SJCRH30 (cell line): ENCODE data around the gene ZNF274. TPM values are rescaled to one million over a fixed set of nuclear protein-coding genes. Genes with fewer than 3 reads are reported as not detected.
"Not testable (repeated sequence)": the region's sequence is repeated elsewhere in the genome, so short reads cannot be mapped to it uniquely, and the experiment has no call there.

Experiments used
- DNase-seq, 2 experiments: peaks; one replicate each; pipeline ENCODE4 v3.0.0-alpha.2; 2015 to 2020
- H3K27ac ChIP-seq: fragments of 250-450 bp; sonication (Bioruptor Pico); 2 replicates; pipeline ENCODE4 v1.5.1; 2020; ENCODE audit warnings: mild to moderate bottlenecking, moderate library complexity
- H3K27me3 ChIP-seq: fragments of 250-450 bp; sonication (Bioruptor Pico); 2 replicates; pipeline ENCODE4 v1.5.1; 2020; ENCODE audit warnings: mild to moderate bottlenecking, moderate library complexity
- H3K36me3 ChIP-seq: fragments of 250-450 bp; sonication (Bioruptor Pico); 2 replicates; pipeline ENCODE4 v1.5.1; 2020; ENCODE audit warnings: mild to moderate bottlenecking, moderate library complexity
- H3K4me1 ChIP-seq: fragments of 250-450 bp; sonication (Bioruptor Pico); 2 replicates; pipeline ENCODE4 v1.5.1; 2020; ENCODE audit warnings: mild to moderate bottlenecking, moderate library complexity
- H3K4me3 ChIP-seq: fragments of 250-450 bp; sonication (Bioruptor Pico); 2 replicates; pipeline ENCODE4 v1.5.1; 2020; ENCODE audit warnings: mild to moderate bottlenecking, moderate library complexity
- H3K9me3 ChIP-seq: fragments of 250-450 bp; sonication (Bioruptor Pico); replicated peaks from 2 replicates; pipeline ENCODE4 v1.5.1; 2020; ENCODE audit warnings: mild to moderate bottlenecking, moderate library complexity
- total RNA-seq: library from RNA; depleted of rRNA; stranded (reverse); fragments of >200 nt; shearing (Covaris generic); gene quantifications from 2 replicates; pipeline ENCODE4 v1.2.3, GENCODE V29; 2014; rRNA removed

The ZNF274 gene
- total RNA-seq = 19.3 and 23.3 TPM in 2 replicates

GRCh38 chr19:58182989-58183816 lies at the start of gene ZNF274:
ZNF274 (plus strand) TSS chr19:58183061; CDS start chr19:58183966, 905 bp downstream.
- Histone ChIP-seq H3K9me3 (peaks cover 27% of the 10 kb centered on the region), H3K27me3 (no peaks in the 10 kb centered on the region), H3K36me3 (peaks cover 39% of the 10 kb centered on the region)

DNA sequence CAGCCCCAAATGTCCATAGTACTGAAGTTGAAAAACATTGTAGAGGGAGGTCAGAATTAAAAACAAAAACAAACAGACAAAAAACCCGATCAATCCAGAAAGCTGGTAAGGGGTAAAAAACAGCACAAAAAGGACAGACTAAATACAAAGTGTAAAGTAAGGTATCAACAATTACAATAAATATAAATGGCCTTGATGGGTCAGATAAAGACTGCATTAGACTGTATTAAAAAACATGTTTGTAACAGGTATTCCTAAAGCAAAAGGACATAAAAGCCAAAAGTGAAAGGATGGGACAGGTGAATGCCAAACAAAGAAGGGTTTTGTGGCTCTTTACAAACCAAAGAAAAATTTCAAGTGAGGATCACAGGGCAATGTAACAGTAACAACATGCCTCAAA lies 48.6 kb upstream of the ZNF274 start:
- Histone ChIP-seq H3K27me3 (no peaks in the 10 kb centered on the region), H3K4me1 (no peaks in the 10 kb centered on the region), H3K4me3 (no peak overlapping the region), H3K27ac (no peak overlapping the region), H3K36me3 (peaks cover 45% of the 10 kb centered on the region), H3K9me3 (peaks cover 30% of the 10 kb centered on the region)
- DNase-seq = no peak

More at GRCh38 chr19:58182989-58183816, at the start of gene ZNF274:
- no peaks in the 10 kb centered on the region for H3K4me1 ChIP-seq
- peak within 1 kb of the TSS; percentile 88 for H3K4me3 ChIP-seq
- peak; percentile 93 to 94 for DNase-seq
- peak within 1 kb of the TSS; percentile 97 for H3K27ac ChIP-seq

- peaks cover 25% of the 10 kb centered on the region for H3K9me3 ChIP-seq
Observed at GRCh38 chr19:58145849-58146248, 37.0 kb upstream of the ZNF274 start.

DNA sequence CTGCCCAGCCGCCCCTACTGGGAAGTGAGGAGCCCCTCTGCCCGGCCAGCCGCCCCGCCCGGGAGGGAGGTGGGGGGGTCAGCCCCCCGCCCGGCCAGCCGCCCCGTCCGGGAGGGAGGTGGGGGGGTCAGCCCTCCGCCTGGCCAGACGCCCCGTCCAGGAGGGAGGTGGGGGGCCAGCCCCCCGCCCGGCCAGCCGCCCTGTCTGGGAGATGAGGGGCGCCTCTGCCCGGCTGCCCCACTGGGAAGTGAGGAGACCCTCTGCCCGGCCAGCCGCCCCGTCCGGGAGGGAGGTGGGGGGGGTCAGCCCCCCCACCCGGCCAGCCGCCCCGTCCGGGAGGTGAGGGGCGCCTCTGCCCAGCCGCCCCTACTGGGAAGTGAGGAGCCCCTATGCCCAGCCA lies 35.4 kb upstream of the ZNF274 start:
- H3K36me3 ChIP-seq = peaks cover 15% of the 10 kb centered on the region
- not testable (repeated sequence) for H3K4me3 ChIP-seq, H3K27me3 ChIP-seq, H3K27ac ChIP-seq, H3K4me1 ChIP-seq, DNase-seq
- peaks cover 25% of the 10 kb centered on the region for H3K9me3 ChIP-seq

More at GRCh38 chr19:58145849-58146248, 37.0 kb upstream of the ZNF274 start:
- H3K4me1 ChIP-seq = no peaks in the 10 kb centered on the region
- H3K27me3 ChIP-seq = no peaks in the 10 kb centered on the region
- no peak overlapping the region for H3K4me3 ChIP-seq
- H3K27ac ChIP-seq = no peak overlapping the region
- H3K36me3 ChIP-seq = peaks cover 21% of the 10 kb centered on the region
- DNase-seq = no peak

- H3K27ac ChIP-seq = peak within 1 kb of the TSS; percentile 65
- H3K36me3 ChIP-seq = peaks cover 6% of the 10 kb centered on the region
- peak within 1 kb of the TSS; percentile 93 for H3K4me3 ChIP-seq
- no peaks in the 10 kb centered on the region for H3K4me1 ChIP-seq
- no peaks in the 10 kb centered on the region for H3K27me3 ChIP-seq
- H3K9me3 ChIP-seq = peaks cover 20% of the 10 kb centered on the region
- peak; percentile 88 to 89 for DNase-seq
Observed at GRCh38 chr19:58150328-58150921, 32.4 kb upstream of the ZNF274 start, which contains the start of gene ZNF329. ZNF329 (minus strand) TSS chr19:58150789; CDS start chr19:58129503, 21,286 bp downstream.

DNA sequence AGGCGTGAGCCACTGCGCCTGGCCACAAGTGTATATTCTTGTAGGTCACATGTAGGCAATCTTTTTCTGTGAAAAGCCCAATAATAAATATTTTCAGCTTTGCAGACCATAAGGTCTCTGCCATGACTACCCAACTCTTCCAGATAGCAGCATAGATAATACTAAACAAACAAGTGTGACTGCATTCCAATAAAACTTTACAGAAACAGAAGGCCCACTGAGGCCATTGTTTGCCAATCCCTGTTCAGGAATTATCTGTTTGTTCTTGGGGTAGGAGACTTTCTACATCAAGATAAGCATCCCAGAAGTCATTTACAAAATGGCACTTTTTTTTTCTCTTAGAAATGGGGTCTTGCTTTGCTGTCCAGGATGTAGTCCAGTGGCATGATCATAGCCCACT lies 29.5 kb upstream of the ZNF274 start:
- Histone ChIP-seq H3K9me3 (peaks cover 17% of the 10 kb centered on the region), H3K36me3 (peaks cover 6% of the 10 kb centered on the region), H3K27me3 (no peaks in the 10 kb centered on the region), H3K4me3 (no peak overlapping the region), H3K27ac (no peak overlapping the region), H3K4me1 (no peaks in the 10 kb centered on the region)
- DNase-seq = no peak

DNA sequence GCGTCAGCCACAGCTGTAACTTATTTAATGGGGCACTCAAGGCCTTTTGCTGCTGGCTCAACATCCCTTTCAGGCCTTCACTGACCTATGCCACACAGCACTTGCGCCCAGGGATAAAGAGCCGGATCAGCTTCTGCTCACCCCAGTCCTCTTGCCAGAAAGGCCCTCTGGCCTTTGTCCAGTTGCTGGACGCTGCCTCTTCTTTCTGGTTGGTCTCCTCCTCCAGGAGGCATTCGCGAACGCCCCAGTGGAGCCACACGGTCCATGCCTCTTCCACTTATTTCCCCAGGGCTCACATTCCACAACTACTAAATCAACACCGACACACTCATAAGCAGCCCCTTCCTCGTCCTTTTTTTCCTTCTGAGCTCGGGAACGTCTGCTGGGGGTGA lies 28.6 kb upstream of the ZNF274 start:
- H3K4me1 ChIP-seq = no peaks in the 10 kb centered on the region
- H3K4me3 ChIP-seq = peak overlapping the region; percentile 92
- H3K27ac ChIP-seq = peak overlapping the region; percentile 60
- peaks cover 8% of the 10 kb centered on the region for H3K9me3 ChIP-seq
- no peaks in the 10 kb centered on the region for H3K27me3 ChIP-seq
- H3K36me3 ChIP-seq = no peaks in the 10 kb centered on the region
- peak; percentile 19 to 40 for DNase-seq

DNA sequence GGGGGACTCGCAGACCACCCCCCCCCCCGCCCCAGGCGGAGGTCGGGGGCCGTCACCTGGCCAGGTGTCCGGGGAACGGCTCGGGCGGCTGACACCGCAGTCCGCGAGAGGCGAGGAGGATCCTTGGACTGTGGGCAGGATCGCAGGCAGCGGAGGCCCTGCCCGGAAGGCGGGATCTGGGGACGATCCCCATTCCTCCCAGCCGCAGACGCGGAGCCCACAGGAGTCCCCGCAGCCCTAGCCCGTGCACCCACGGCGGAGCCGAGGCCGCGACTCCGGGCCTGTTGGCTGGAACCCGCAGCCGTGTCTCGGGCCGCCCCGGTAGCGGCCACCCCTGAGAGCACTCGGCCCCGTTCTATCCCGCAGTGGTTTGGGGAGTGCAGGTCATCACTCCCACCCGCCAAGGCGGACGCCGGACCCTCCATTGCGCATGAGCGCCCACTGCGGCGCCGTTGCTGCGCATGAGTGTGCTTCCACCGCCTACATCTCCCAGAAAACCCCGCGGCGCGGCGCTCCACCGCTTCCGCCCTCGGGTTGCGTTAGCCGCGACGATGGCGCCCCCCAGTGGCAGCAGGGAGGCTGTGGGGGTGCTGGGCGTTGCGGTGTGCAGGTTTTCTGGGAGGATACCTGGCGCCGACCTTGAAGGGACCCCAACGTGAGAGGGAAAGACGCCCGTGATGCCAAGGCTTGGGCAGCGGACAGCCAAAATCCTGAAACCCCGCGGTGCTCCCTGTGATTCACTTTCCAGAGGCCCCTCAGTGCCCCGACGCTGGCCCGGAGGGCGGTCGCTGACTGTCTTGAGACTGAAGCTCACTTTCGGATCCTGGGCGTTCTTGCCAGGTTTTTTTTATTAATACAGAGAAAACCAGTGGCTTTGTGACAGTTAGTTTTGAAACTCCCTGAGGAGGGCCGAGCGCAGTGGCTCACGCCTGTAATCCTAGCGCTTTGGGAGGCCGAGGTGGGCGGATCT lies 27.9 kb upstream of the ZNF274 start:
- Histone ChIP-seq H3K27ac (peak overlapping the region; percentile 60), H3K4me1 (no peaks in the 10 kb centered on the region), H3K9me3 (peaks cover 4% of the 10 kb centered on the region; the same call in 1 of the 2 replicates), H3K4me3 (peak overlapping the region; percentile 92), H3K36me3 (no peaks in the 10 kb centered on the region), H3K27me3 (no peaks in the 10 kb centered on the region)
- peak; percentile 95 to 96 for DNase-seq

DNA sequence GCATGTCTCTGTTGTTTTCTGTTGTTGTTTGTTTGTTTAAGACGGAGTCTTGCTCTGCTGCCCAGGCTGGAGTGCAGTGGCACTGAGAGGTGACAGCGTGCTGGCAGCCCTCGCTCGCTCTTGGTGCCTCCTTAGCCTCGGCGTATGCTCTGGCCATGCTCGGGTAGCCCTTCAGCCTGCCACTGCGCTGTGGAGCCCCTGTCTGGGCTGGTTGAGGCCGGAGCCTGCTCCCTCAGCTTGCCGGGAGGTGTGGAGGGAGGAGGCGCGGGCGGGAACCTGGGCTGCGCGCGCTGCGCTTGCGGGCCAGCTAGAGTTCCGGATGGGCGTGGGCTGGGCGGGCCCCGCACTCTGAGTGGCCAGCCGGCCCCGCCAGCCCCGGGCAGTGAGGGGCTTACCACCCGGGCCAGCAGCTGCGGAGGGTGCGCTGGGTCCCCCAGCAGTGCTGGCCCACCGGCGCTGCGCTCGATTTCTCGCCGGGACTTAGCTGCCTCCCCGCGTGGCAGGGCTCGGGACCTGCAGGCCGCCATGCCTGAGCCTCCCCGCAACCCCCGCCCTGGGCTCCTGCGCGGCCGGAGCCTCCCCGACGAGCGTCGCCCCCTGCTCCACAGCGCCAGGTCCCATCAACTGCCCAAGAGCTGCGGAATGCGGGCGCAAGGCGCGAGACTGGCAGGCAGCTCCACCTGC lies 25.7 kb upstream of the ZNF274 start:
- H3K36me3 ChIP-seq = no peaks in the 10 kb centered on the region
- H3K9me3 ChIP-seq = peaks cover 4% of the 10 kb centered on the region; the same call in 1 of the 2 replicates
- H3K4me1 ChIP-seq = no peaks in the 10 kb centered on the region
- H3K27ac ChIP-seq = no peak overlapping the region
- H3K27me3 ChIP-seq = no peaks in the 10 kb centered on the region
- DNase-seq = no peak
- H3K4me3 ChIP-seq = no peak overlapping the region

DNA sequence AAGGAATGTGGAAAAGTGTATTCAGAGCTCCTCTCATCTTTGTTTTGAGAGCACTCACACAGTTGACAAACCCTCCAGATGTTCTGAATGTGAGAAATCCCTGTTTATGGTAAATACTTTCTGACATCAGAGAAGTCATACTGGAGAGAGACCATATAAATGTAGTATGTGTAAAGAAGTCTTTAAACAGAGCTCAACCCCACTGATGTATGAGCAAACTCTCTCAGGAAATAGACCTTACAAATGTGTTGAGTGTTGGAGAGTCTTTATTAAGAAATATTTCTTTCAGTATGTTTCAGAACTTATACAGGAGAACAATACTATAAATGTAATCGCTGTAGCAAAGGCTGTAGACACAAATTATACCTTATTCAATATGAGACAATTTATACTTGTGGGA lies 16.6 kb upstream of the ZNF274 start:
- Histone ChIP-seq H3K27me3 (no peaks in the 10 kb centered on the region), H3K4me3 (no peak overlapping the region), H3K9me3 (peaks cover 22% of the 10 kb centered on the region), H3K36me3 (no peaks in the 10 kb centered on the region), H3K4me1 (no peaks in the 10 kb centered on the region), H3K27ac (no peak overlapping the region)
- no peak for DNase-seq

GRCh38 chr19:58166708-58167280 lies 16.1 kb upstream of the ZNF274 start:
- Histone ChIP-seq H3K9me3 (peaks cover 22% of the 10 kb centered on the region), H3K27ac (no peak overlapping the region), H3K36me3 (no peaks in the 10 kb centered on the region), H3K4me3 (no peak overlapping the region), H3K27me3 (no peaks in the 10 kb centered on the region), H3K4me1 (no peaks in the 10 kb centered on the region)
- no peak for DNase-seq

DNA sequence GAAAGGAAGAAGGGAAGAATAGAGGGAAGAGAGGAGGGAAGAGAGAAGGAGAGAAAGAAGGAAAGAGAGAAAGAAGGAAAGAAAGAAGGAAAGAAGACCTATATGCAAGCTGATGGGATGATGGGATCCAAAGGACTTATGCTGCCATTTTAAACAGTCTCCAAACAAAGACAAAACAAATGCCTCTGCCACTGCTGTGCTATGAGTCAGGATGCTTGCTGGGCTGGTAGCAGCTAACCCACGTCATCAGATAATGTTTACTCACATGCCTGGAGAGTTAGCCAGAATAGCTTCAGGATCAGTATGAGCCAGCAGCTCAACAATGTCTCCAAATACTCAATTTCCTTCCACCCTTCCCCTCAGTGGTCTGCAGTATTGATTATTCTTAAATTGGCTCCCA lies 12.0 kb upstream of the ZNF274 start:
- Histone ChIP-seq H3K27me3 (no peaks in the 10 kb centered on the region), H3K36me3 (no peaks in the 10 kb centered on the region), H3K9me3 (peaks cover 19% of the 10 kb centered on the region), H3K4me1 (no peaks in the 10 kb centered on the region), H3K27ac (no peak overlapping the region), H3K4me3 (no peak overlapping the region)
- DNase-seq = no peak

DNA sequence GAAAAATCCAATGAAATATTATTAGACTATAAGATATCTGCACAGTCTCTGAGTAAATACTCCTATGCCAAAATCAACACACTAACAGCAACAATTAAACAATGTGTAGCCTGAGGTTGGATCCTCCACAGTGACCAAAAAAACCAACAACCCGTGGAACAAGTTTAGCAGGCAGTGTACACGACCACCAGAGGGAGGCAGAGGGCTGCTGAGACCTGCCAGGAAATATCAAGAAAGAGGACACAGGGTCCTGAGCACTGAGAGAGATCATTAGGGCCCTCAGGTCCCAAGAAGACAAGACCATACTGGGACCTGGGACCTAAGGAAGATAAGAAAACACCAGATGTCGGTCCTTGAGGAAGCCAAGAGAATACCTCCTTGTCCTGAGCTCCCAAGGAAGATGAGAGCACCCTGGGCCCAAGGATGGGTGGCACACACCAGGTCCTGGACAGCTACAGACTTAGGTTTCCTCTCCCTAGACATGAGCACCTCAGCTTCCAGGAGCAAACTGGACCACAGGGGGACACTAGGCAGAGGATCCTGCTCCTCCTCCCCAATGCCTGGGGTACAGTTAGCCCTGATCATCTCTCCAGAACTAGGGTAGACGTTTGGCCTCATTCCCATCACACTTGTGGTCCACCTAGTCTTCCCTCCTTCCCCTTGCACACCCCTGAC lies 822 bp upstream of the ZNF274 start:
- peak; percentile 67 to 84 for DNase-seq
- H3K9me3 ChIP-seq = peaks cover 21% of the 10 kb centered on the region

More for the DNA sequence above, 822 bp upstream of the ZNF274 start:
- Histone ChIP-seq H3K27ac (peak overlapping the region; percentile 97), H3K27me3 (no peaks in the 10 kb centered on the region), H3K36me3 (peaks cover 28% of the 10 kb centered on the region), H3K4me1 (no peaks in the 10 kb centered on the region), H3K4me3 (peak overlapping the region; percentile 88)
